HCT116 (cell line): ENCODE data around the gene SAMD10. TPM values are rescaled to one million over a fixed set of nuclear protein-coding genes. Genes with fewer than 3 reads are reported as not detected.

Experiments
- ATAC-seq: fragments of 200-7000 bp; cut with Tn5 transposase; 2 replicates; pipeline ENCODE4 v1.9.1; 2020; ENCODE audit warnings: mild to moderate bottlenecking, moderate library complexity
- BruUV-seq: library from RNA; stranded (reverse); fragments of 400-500 nt; replicated peaks from 2 replicates; lab custom pipeline; 2021; lab: Mats Ljungman, UMichigan
- CTCF ChIA-PET: fragments of 300-600 bp; sonication (Branson Sonifier 250); formaldehyde crosslinking; loops from one replicate; lab custom pipeline; 2021; ENCODE audit warnings: antibody characterized with exemption; lab: Charles Lee
- POLR2A ChIA-PET: fragments of 300-600, 350-600 bp; sonication (Branson Sonifier 250); formaldehyde crosslinking; loops from one replicate; lab custom pipeline; 2021; ENCODE audit warnings: antibody characterized with exemption; lab: Charles Lee
- RAD21 ChIA-PET, 2 experiments: fragments of 300-600 bp; sonication (Branson Sonifier 250); formaldehyde crosslinking; loops; one replicate each; lab custom pipeline; 2023; ENCODE audit warnings: low total read pairs in 2 of 2; ENCODE audit not compliant: uncharacterized antibody in 2 of 2, unreplicated experiment in 2 of 2, low non-redundant PET in 1 of 2; lab: Charles Lee
- DNase-seq: peaks from one replicate; pipeline ENCODE4 v3.0.0-alpha.2; 2010; ENCODE audit warnings: low read depth, low spot score
- H2AFZ ChIP-seq: fragments of 200-600 bp; shearing (Covaris generic), sonication (generic); 2 replicates; pipeline ENCODE4 v1.6.1; 2017; ENCODE audit warnings: low read depth, mixed run types, mixed read lengths, antibody characterized with exemption, low read length; ENCODE audit not compliant: poor library complexity, severe bottlenecking
- H3K27ac ChIP-seq: 2 replicates; pipeline ENCODE4 v1.5.1; 2012; ENCODE audit warnings: low read depth, low read length
- H3K27me3 ChIP-seq: fragments of 200-600 bp; sonication (generic); 2 replicates; pipeline ENCODE4 v1.6.1; 2016; ENCODE audit warnings: mixed run types, low read length, mixed read lengths; ENCODE audit not compliant: insufficient read depth
- H3K36me3 ChIP-seq, 2 experiments: fragments of 200-500 bp in 1 of 2; fragments of 200-600 bp in 1 of 2; sonication (Bioruptor generic) in 1 of 2; sonication (generic) in 1 of 2; 2 replicates each; pipeline versions ENCODE4 v1.5.1 to v1.6.1; 2014 to 2016; ENCODE audit warnings: low read length in 2 of 2, inconsistent platforms in 1 of 2, mixed read lengths in 1 of 2, mixed run types in 1 of 2; ENCODE audit not compliant: insufficient read depth in 2 of 2, control insufficient read depth in 1 of 2
- H3K4me1 ChIP-seq, 2 experiments: fragments of 200-600 bp in 1 of 2; sonication (generic) in 1 of 2; 2 replicates each; pipeline versions ENCODE4 v1.5.1 to v1.6.1; 2012 to 2017; ENCODE audit warnings: low read length in 2 of 2, inconsistent platforms in 1 of 2, mild to moderate bottlenecking in 1 of 2, mixed read lengths in 1 of 2, mixed run types in 1 of 2, moderate library complexity in 1 of 2; ENCODE audit not compliant: insufficient read depth in 2 of 2, control insufficient read depth in 1 of 2
- H3K4me2 ChIP-seq: fragments of 200-600 bp; sonication (generic); 2 replicates; pipeline ENCODE4 v1.6.1; 2017; ENCODE audit warnings: mixed run types, low read length, mixed read lengths
- H3K4me3 ChIP-seq, 2 experiments: fragments of 200-600 bp in 1 of 2; sonication (generic) in 1 of 2; replicated peaks in 1 of 2; 2 replicates each; pipeline ENCODE4 v1.5.1; 2011 to 2016; ENCODE audit warnings: low read length in 2 of 2, control low read depth in 1 of 2, low read depth in 1 of 2, mild to moderate bottlenecking in 1 of 2, mixed read lengths in 1 of 2, mixed run types in 1 of 2
- H3K79me2 ChIP-seq: fragments of 200-600 bp; sonication (generic); 2 replicates; pipeline ENCODE4 v1.6.1; 2017; ENCODE audit warnings: mild to moderate bottlenecking, mixed run types, low read length, moderate library complexity, mixed read lengths; ENCODE audit not compliant: insufficient read depth
- H3K9ac ChIP-seq: fragments of 200-600 bp; sonication (generic); 2 replicates; pipeline ENCODE4 v1.6.1; 2016; ENCODE audit warnings: low read length, mixed read lengths
- H3K9me2 ChIP-seq: fragments of 200-600 bp; sonication (generic), shearing (Covaris generic); 2 replicates; pipeline ENCODE4 v1.6.1; 2017; ENCODE audit warnings: mixed run types, mild to moderate bottlenecking, moderate library complexity; ENCODE audit not compliant: insufficient read depth
- H3K9me3 ChIP-seq, 2 experiments: fragments of 200-500 bp in 1 of 2; fragments of 200-600 bp in 1 of 2; sonication (Bioruptor generic) in 1 of 2; sonication (generic) in 1 of 2; 2 replicates each; pipeline ENCODE4 v1.6.1; 2014 to 2017; ENCODE audit warnings: low read length in 2 of 2, mixed read lengths in 2 of 2, inconsistent platforms in 1 of 2, low read depth in 1 of 2, mild to moderate bottlenecking in 1 of 2, mixed run types in 1 of 2, moderate library complexity in 1 of 2; ENCODE audit not compliant: control insufficient read depth in 1 of 2, insufficient read depth in 1 of 2
- H4K20me1 ChIP-seq: fragments of 200-600 bp; sonication (generic), shearing (Covaris generic); 2 replicates; pipeline ENCODE4 v1.6.1; 2017; ENCODE audit warnings: mixed run types, mild to moderate bottlenecking, moderate library complexity; ENCODE audit not compliant: insufficient read depth
- CBX3 ChIP-seq: IDR thresholded peaks from 2 replicates; pipeline ENCODE4 v1.6.1; 2012; ENCODE audit warnings: low read depth
- JUND ChIP-seq: IDR thresholded peaks from 2 replicates; pipeline ENCODE4 v1.6.1; 2012
- POLR2AphosphoS5 ChIP-seq: IDR thresholded peaks from 2 replicates; pipeline ENCODE4 v1.6.1; 2011; ENCODE audit warnings: mild to moderate bottlenecking, low read depth, low read length, moderate library complexity
- SP1 ChIP-seq: IDR thresholded peaks from 2 replicates; pipeline ENCODE4 v1.6.1; 2012; ENCODE audit warnings: low read depth
- ZFX ChIP-seq: fragments of 450-650 bp; IDR thresholded peaks from 2 replicates; pipeline ENCODE4 v1.6.1; 2017
- intact Hi-C: fragments of 100-400 bp; cut with micrococcal nuclease; formaldehyde crosslinking; loops from 2 replicates; pipeline ENCODE4 v1.10.0; 2022
- total RNA-seq: library from RNA; stranded (reverse); gene quantifications from one replicate; pipeline ENCODE4 v1.2.1, GENCODE V29; 2021; ENCODE audit not compliant: unreplicated experiment

Gene SAMD10
- total RNA-seq, 1 experiment from 2014 or later, result 4.2 TPM

- CTCF ChIA-PET, result interaction anchor here (0.7 kb wide), 1 partner anchor 404 kb away, joined by 3 read pairs; no protein-coding TSS in a partner anchor
Observed at GRCh38 chr20:63942250-63942951, 37.0 kb downstream of the SAMD10 start.

GRCh38 chr20:63941282-63942081 is 38.0 kb downstream of the SAMD10 start:
- RAD21 ChIA-PET, result no interaction called here
- POLR2A ChIA-PET, result no interaction called here
- peaks cover 3 to 13% of the 10 kb centered on the region in 2 experiments; a peak in 2 of 4 replicates for H3K4me1 ChIP-seq
- peaks cover 16 to 41% of the 10 kb centered on the region in 2 experiments; a peak in 3 of 4 replicates for H3K36me3 ChIP-seq
- no peaks in the 10 kb centered on the region for H3K9me3 ChIP-seq
- no peak overlapping the region for H3K9ac ChIP-seq
- peaks cover 22% of the 10 kb centered on the region for H3K79me2 ChIP-seq
- intact Hi-C loops, result no loop called here
- H4K20me1 ChIP-seq, result no peaks in the 10 kb centered on the region
- H2AFZ ChIP-seq, result no peak overlapping the region
- peak overlapping the region; percentile 28; the same call in 1 of the 2 replicates for H3K4me2 ChIP-seq
- H3K27ac ChIP-seq, result peak overlapping the region; percentile 43; the same call in 1 of the 2 replicates
- DNase-seq, result no peak
- peak; percentile 51 for ATAC-seq
- no peaks in the 10 kb centered on the region for H3K27me3 ChIP-seq
- CTCF ChIA-PET, result no interaction called here
- BruUV-seq, result no TSS peak
- H3K4me3 ChIP-seq, result no peak overlapping the region
- TF ChIP-seq JUND, result no peak
- TF ChIP-seq ZFX, result no peak
- TF ChIP-seq CBX3, result no peak
- no peaks in the 10 kb centered on the region for H3K9me2 ChIP-seq

More at GRCh38 chr20:63942250-63942951, 37.0 kb downstream of the SAMD10 start:
- Histone ChIP-seq H3K36me3 (peaks cover 16 to 41% of the 10 kb centered on the region in 2 experiments; a peak in 3 of 4 replicates), H3K79me2 (peaks cover 30% of the 10 kb centered on the region), H3K4me3 (no peak overlapping the region), H4K20me1 (no peaks in the 10 kb centered on the region; the same call in 1 of the 2 replicates), H3K9ac (no peak overlapping the region), H3K27ac (peak overlapping the region; percentile 41), H3K9me2 (no peaks in the 10 kb centered on the region), H3K27me3 (no peaks in the 10 kb centered on the region), H3K4me2 (no peak overlapping the region), H3K4me1 (peaks cover 3 to 13% of the 10 kb centered on the region in 2 experiments; a peak in 2 of 4 replicates), H2AFZ (no peak overlapping the region), H3K9me3 (no peaks in the 10 kb centered on the region)
- DNase-seq, result no peak
- ChIA-PET POLR2A (no interaction called here), RAD21 (no interaction called here)
- TF ChIP-seq SP1, result no peak; the same call in 1 of the 2 replicates
- 0 out of 2 replicates have a peak, but pooled peaks have one; percentile 11 for TF ChIP-seq POLR2AphosphoS5
- no TSS peak for BruUV-seq
- intact Hi-C loops, result no loop called here
- 0 out of 2 replicates have a peak, but pooled peaks have one; percentile 14 for ATAC-seq
